DOHH2 (cell line): ENCODE results near the gene DPYD.

ENCODE experiments used
- EZH2phosphoT487 ChIP-seq: fragments of 200-600 bp; sonication (generic); IDR thresholded peaks from 2 replicates; pipeline ENCODE4 v1.6.1; 2017; ENCODE audit warnings: borderline replicate concordance, mild to moderate bottlenecking, antibody characterized with exemption, low read length, moderate library complexity, mixed read lengths
- TF ChIP-seq, protein P1 (sequence below): fragments of 200-600 bp; sonication (generic); IDR thresholded peaks from one replicate; pipeline ENCODE4 v1.5.1; 2014; ENCODE audit warnings: antibody characterized with exemption, mild to moderate bottlenecking, low read depth, low read length; ENCODE audit not compliant: poor library complexity, severe bottlenecking

- TF ChIP-seq, protein P1, sequence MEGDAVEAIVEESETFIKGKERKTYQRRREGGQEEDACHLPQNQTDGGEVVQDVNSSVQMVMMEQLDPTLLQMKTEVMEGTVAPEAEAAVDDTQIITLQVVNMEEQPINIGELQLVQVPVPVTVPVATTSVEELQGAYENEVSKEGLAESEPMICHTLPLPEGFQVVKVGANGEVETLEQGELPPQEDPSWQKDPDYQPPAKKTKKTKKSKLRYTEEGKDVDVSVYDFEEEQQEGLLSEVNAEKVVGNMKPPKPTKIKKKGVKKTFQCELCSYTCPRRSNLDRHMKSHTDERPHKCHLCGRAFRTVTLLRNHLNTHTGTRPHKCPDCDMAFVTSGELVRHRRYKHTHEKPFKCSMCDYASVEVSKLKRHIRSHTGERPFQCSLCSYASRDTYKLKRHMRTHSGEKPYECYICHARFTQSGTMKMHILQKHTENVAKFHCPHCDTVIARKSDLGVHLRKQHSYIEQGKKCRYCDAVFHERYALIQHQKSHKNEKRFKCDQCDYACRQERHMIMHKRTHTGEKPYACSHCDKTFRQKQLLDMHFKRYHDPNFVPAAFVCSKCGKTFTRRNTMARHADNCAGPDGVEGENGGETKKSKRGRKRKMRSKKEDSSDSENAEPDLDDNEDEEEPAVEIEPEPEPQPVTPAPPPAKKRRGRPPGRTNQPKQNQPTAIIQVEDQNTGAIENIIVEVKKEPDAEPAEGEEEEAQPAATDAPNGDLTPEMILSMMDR: no peak
- no peak for TF ChIP-seq EZH2phosphoT487
These were observed 174.9 kb downstream of the DPYD start for GRCh38 chr1:97745912-97746311.
